GM08714 (cell line): Measurements from ENCODE around the gene KCNC3.

Experiments
- H3K4me3 ChIP-seq: fragments of 200-500 bp; sonication (Bioruptor generic); 2 replicates; pipeline ENCODE4 v1.5.1; 2014; ENCODE audit warnings: mild to moderate bottlenecking, low read length, inconsistent platforms
- ZNF274 ChIP-seq: IDR thresholded peaks from 2 replicates; pipeline ENCODE4 v1.6.1; 2012; ENCODE audit warnings: mild to moderate bottlenecking, low read depth, low read length

The KCNC3 gene

GRCh38 chr19:50313812-50314536 lies 15.2 kb downstream of the KCNC3 start:
- no peak for TF ChIP-seq ZNF274
- H3K4me3 ChIP-seq = no peak overlapping the region

- TF ChIP-seq ZNF274 = no peak
- no peak overlapping the region for H3K4me3 ChIP-seq
These were observed 16.0 kb downstream of the KCNC3 start for GRCh38 chr19:50312967-50313811.

GRCh38 chr19:50311723-50312635 lies 17.2 kb downstream of the KCNC3 start:
- no peak overlapping the region for H3K4me3 ChIP-seq
- TF ChIP-seq ZNF274 = no peak

GRCh38 chr19:50310759-50311465 lies 18.3 kb downstream of the KCNC3 start:
- no peak for TF ChIP-seq ZNF274
- H3K4me3 ChIP-seq = no peak overlapping the region

GRCh38 chr19:50309396-50310125 lies 19.6 kb downstream of the KCNC3 start:
- TF ChIP-seq ZNF274 = no peak
- no peak overlapping the region for H3K4me3 ChIP-seq

DNA sequence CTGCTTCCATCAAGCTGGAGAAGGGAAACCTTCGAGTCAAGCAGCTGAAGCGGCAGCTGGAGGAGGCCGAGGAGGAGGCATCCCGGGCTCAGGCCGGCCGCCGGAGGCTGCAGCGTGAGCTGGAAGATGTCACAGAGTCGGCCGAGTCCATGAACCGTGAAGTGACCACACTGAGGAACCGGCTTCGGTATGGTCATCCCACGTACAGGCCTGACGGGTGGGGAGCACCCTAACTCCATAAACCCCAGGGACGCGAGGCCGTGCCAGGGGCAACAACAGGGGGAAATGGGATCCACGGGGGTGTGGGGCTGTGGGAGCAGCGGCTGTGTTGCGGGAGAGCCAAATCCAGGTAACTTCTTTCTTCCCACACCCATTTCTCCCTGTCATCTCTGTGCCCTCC lies 20.2 kb downstream of the KCNC3 start:
- TF ChIP-seq ZNF274 = no peak
- H3K4me3 ChIP-seq = no peak overlapping the region

GRCh38 chr19:50303558-50303957 lies 25.6 kb downstream of the KCNC3 start:
- no peak for TF ChIP-seq ZNF274
- no peak overlapping the region for H3K4me3 ChIP-seq

- no peak overlapping the region for H3K4me3 ChIP-seq
- TF ChIP-seq ZNF274 = no peak
These were observed 27.6 kb downstream of the KCNC3 start for GRCh38 chr19:50301607-50301971.

DNA sequence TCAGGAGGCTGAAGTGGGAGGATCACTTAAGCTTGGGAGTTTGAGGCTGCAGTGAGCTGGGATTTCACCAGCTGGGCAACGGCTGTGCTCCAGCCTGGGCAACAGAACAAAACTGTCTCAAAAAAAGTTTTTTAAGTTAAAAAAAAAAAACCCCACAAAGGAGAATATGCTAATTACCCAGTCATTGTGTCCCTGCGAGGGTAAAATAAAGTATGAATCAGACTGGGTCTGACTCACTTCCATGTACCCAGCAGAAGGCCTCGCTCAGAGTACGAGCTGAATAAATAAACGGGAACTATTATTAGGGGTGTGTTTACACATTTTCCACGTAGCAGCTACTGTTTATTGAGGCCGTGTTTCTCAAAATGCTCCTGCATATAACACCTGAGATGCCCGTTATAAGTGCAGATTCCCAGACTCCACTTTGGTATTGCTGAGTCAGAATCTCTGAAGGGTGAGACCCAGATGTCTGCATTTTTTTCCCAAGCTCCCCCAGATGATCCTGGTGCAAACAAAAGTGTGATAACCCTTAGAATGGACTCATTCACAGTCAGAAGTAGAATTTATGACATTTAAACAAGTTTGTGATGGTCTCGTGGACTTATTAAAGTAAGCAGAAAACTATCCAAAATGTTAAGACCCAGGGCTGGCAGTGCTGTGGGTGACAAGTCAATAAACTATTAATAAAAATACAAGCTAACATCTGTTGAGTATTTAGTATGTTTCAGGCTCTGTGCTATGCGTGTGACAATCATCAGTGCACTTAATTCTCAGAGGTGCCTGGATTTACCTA lies 28.2 kb downstream of the KCNC3 start:
- no peak for TF ChIP-seq ZNF274
- no peak overlapping the region for H3K4me3 ChIP-seq

DNA sequence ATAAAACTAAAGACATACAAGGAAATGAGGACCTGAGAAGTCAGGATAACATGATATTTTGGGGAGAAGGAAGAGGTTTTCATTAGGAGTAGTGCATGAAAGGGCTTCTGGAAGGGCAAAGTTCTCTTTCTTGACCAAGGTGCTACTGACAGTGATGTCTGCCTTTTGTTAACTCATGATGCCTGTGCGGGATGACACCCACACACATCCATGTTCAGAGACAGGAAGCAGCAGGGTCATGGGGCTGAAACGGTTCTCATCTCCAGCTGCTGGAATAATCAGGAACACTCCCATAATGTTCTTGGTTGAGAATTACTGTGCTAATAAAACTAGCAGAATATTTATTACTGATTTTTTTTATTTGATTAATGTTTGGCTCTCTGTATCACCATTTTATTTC lies 29.1 kb downstream of the KCNC3 start:
- H3K4me3 ChIP-seq = no peak overlapping the region
- TF ChIP-seq ZNF274 = no peak

DNA sequence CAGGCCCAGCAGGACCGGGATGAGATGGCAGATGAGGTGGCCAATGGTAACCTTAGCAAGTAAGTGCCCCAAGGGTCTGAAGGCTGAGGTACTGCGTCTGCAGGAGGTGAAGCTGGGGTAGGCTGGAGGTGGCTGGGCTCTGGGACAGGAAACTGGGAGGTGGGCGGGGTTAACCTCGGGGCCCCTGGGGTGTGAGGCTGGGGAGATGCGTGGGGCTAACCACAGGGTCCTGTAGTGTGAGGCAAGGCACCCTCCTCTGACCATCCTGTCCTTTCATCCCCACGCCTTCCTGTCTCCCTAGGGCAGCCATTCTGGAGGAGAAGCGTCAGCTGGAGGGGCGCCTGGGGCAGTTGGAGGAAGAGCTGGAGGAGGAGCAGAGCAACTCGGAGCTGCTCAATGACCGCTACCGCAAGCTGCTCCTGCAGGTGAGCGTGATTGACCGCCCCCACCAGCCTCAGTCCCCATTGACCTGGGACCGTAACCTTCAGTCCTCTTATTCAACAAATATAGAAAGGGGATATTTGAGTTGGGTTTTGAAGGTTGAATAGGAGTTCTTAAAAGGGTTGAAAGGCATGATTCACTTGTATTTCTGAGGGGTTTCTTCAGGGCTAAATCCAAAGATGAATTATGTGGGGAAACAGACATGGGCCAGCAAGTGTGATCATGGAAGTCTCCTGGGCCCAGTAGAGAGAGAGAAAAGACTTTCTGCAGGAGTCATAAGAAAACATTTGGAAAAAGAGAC lies 35.7 kb downstream of the KCNC3 start:
- no peak for TF ChIP-seq ZNF274

More for the DNA sequence above, 35.7 kb downstream of the KCNC3 start:
- no peak overlapping the region for H3K4me3 ChIP-seq
